Measurements from ENCODE around the gene NAA16.

DNA sequence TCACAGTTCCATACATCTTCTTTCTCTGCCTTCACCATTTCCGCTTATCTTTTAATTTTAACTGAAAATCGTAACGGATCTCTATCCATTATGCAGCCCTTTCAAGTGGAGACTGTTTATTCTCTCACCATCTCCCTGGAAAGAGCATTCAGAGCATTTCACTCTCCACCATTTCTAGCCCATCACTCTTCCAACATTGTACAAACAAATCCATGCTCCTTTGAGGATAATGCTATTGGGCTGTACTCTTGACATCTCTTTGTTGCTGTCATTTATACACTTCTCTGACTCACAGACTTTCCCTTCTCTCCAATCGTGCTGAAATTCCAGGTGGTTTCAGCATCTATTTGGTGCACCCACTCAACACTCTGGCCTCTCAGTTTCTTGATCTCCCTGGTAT is 71.4 kb downstream of the NAA16 start:
- TF ChIP-seq, protein P1, sequence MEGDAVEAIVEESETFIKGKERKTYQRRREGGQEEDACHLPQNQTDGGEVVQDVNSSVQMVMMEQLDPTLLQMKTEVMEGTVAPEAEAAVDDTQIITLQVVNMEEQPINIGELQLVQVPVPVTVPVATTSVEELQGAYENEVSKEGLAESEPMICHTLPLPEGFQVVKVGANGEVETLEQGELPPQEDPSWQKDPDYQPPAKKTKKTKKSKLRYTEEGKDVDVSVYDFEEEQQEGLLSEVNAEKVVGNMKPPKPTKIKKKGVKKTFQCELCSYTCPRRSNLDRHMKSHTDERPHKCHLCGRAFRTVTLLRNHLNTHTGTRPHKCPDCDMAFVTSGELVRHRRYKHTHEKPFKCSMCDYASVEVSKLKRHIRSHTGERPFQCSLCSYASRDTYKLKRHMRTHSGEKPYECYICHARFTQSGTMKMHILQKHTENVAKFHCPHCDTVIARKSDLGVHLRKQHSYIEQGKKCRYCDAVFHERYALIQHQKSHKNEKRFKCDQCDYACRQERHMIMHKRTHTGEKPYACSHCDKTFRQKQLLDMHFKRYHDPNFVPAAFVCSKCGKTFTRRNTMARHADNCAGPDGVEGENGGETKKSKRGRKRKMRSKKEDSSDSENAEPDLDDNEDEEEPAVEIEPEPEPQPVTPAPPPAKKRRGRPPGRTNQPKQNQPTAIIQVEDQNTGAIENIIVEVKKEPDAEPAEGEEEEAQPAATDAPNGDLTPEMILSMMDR (IDR thresholded peaks at IDR 0.05; ENCODE audit: poor library complexity): no peak
- no peak for TF ChIP-seq EZH2 (IDR thresholded peaks at IDR 0.05; ENCODE audit: borderline replicate concordance)
